CD4-positive, alpha-beta T cell treated with Interleukin-6 at 100 ng/mL for 8 hours (primary cell): ENCODE data around the gene SYT7.

Experiments used
- DNase-seq: peaks from one replicate; pipeline ENCODE4 v3.0.0-alpha.2; 2020; ENCODE audit warnings: mixed read lengths, low spot score

SYT7 gene

DNA sequence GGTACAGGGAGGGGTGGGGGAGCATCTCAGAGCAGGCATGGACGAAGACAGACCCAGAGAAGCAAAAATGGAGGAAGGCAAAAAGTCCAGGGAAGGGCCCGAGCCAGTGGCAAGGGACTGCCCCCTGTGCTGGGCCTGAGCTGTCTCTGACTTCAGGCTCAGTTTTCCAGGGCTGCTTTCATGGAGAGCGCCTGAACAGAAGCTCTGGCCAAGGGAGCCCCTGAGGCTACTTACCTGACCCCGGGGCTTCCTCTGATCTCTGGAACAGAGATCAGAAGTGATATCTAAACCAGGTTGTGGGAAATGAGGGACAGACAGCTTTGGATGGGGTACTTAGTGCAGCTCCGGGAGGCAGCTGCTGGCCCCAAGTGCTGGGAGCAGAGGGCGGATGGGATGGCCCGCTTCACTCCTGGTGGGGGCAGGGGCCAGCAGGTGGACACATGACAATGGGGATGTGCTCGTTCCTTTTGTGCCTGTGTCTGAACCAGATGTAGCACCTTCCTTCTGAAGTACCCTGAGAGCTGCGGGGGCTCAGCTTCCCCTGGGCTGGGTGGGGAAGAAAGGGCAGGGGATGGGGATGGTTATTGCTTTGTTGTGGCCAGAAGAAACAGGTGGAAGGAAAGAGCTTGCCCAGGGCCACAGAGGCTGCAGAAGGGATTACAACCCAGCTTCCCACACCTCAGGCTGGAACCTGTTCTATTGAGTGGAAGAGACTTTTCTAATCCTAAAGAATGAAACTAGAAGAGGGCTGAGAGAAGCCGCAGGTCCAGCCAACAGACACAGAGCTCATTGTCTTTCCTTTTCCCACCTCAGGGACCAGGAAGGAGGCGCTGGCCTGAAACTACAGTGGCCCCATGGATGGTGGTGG lies 66.6 kb downstream of the SYT7 start:
- no peak for DNase-seq

GRCh38 chr11:61513143-61513765 lies 67.6 kb downstream of the SYT7 start:
- no peak for DNase-seq

- no peak for DNase-seq
These were observed 68.4 kb downstream of the SYT7 start for GRCh38 chr11:61512435-61512834.

GRCh38 chr11:61511383-61511782 lies 69.5 kb downstream of the SYT7 start:
- no peak for DNase-seq

DNA sequence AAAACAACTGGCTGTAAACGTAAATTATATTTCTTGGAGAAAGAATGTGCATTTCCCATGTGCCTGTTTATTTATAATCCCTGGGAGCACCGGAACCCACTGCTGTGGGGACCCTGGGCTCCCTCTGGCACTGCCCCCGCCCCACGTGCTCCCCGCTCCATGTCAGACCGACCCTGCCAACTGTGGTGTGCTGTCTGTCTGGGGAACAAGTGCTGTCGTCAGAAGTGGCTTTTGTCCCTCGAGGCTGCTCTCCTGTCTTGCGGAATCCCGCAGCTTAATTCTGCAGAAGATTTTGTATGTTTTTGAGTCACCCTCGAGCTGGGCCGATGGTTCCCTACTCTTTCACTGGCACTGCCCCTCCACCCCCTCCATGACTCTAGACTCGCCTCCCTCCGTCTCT lies 69.9 kb downstream of the SYT7 start:
- no peak for DNase-seq

DNA sequence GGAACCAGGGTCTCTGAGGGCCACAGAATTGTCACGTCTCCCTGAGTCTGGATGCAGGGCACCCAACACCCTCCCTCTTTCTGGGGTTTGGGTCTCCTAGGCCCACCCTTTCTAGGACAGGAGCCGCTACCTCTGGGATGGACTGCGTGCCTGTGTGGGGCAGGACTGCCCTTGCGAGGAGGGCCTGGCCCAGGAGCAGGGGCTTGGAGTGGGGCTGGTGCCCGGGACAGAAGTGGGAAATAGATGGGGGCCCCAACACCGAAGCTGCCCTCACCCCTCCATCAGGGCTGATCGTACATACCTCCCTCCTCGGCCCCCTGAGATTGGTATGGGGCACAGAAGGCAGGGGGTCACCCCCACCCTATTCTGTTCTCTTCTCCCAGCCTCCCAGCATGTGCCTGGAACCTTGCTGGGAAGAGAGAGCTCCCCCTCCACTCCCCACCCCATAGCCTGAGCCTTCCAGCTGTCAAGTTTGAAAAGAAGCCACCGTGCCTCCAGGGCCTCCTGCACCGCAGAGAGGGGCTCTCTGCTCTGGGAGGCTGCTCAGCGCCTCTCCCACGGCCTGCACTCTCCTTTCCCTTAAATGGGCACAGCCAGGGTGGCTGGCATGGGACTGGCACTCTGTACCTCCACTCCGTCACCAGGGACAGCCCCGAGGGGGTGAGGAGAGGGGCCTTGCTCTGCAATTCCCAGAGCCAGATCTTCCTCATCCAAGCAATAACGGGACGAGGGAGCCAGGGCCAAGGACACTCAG lies 70.5 kb downstream of the SYT7 start:
- DNase-seq: no peak

DNA sequence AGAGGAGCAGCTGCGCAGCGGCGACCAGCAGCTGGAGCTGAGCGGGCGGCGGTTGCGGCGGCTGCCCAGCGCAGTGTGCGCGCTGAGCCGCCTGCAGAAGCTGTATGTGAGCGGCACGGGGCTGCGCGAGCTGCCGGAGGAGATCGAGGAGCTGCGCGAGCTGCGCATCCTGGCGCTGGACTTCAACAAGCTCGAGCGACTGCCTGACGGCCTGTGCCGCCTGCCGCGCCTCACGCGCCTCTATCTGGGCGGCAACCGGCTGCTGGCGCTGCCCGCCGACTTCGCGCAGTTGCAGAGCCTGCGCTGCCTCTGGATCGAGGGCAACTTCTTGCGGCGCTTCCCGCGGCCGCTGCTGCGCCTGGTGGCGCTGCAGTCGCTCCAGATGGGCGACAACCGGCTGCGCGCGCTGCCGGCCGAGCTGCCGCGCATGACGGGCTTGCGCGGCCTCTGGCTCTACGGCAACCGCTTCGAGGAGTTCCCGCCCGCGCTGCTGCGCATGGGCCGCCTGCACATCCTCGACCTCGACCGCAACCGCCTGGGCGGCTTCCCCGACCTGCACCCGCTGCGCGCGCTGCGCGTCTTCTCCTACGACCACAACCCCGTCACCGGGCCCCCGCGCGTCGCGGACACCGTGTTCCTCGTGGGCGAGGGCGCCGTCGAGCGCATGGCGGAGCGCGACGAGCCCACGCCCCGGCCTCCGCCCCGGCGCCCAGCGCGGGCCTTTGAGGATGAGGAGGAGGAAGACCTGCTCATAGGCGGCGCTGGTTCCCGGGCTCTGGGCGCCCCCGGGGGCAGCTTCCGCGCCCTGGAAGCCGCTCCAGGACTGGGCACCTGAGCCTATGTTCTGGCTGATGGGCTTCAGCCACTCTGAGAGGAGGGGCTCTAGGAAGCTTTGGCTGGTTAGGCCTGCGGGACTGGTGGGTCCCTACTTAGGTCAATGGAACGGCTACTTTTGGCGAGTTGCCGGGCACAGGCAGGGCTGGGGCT lies 71.5 kb downstream of the SYT7 start:
- DNase-seq: peak; percentile 25

DNA sequence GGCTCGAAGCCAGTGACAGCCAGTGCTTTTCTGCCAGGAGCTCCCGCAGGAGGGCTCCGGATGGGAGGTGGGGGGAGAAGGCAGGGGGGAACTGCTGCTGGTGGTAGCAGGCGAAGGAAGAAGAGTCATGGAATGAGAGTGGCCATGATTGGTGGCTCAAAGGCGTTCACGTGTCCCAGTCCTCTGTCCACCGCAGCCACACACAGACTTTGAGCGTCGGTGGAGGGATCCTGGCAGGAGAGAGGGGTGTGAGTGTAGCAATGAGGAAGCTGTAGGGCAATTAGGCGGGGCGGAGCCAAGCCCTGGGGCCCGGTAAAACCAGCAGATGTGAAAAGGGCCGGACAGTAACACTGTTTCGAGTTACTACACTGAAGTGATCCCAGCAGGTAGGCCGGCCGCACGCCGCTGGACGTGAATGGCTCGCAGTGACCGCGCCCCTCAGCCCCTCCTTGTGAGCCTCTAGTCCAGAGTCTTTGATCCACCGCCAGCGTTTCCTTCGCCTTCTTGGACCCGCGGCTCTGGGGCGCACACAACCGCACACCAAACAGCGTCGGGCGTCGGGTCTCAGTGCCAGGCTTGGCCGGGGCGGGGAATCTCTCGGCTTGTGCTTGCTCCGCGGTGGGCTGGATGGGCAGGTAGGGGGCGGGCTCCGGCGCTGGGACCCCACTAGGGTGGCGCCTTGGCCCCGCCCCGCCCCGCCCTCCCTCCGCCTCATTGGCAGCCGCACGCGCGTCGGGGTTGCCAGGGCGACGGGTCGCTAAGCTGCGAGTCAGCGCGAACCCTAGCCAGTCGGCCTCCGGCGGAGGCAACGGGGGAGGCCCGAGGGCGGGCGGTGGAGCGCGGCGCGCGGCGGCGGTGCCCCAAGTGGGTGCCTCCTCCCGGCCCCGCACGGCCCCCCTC lies 72.7 kb downstream of the SYT7 start, which contains the start of gene LRRC10B:
TSS of gene LRRC10B (plus strand) at position 788 of the 900 bp plus-strand sequence. CDS start 250 bp downstream, outside the sequence.
- no peak for DNase-seq

DNA sequence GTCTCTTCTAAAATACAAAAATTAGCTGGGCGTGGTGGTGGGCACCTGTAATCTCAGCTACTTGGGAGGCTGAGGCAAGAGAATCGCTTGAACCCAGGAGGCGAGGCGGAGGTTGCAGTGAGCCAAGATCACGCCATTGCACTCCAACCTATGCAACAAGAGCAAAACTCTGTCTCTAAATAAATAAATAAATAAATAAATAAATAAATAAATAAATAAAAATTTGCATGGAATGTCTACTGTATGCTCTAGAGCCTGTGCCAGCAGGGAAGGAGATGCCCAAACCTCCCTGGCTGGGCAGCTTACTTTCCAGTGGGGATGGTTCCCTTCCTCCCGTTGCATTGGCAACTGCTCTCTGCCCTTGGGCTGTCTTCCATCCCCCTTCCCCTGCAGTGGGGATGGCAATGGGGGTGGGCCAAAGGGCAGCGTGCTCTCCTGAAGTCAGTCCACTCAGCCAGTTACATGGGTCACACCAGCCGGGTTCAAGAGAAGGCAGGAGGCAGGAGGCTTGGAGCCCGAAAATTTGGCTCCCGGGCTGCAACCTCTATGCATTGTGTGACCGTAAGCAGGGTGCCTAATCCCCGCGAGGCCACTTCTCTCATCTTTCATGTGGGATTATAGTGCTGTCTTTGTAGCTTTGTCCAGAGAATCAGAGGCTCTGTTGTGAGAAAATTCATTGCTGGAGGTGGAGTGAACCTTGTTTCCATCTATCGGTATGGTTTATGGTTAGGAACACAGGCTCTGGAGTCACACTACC lies 73.7 kb downstream of the SYT7 start:
- DNase-seq: no peak

- DNase-seq: no peak
These were observed 75.2 kb downstream of the SYT7 start for GRCh38 chr11:61505640-61506155.

GRCh38 chr11:61505106-61505505 lies 75.8 kb downstream of the SYT7 start:
- DNase-seq: no peak

DNA sequence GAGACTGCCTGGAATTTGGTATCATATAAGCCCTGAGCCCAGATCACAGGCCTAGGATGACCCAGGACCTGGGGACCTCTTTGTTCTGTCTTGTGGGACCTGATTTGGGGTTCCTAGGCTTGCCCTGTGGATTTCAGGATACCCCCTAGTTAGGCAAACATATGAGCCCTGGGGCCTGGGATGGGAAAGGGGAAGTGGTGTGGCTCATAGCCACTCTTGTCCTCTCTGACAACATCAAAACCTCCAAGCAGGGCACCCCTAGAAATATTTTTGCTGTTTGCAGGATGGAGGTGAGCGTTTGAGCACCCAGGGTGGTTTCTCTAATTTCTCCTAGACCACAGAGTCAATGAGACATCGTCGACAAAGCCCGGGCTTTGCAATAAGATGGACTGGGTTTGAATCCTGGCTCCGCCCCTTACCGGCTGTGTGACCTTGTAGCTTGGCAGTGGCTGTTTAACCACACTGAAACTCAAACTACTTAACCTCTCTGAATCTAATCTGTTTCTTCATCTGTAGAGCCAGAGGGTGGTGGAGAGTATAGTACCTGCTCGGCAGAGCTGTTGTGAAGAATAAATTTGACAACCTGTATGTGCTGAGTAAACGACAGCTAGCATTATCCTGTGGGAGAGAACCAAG lies 77.6 kb downstream of the SYT7 start:
- no peak for DNase-seq

GRCh38 chr11:61502522-61502921 lies 78.4 kb downstream of the SYT7 start:
- DNase-seq: no peak

GRCh38 chr11:61499816-61500491 lies 80.9 kb downstream of the SYT7 start:
- DNase-seq: no peak

- DNase-seq: no peak
These were observed 82.0 kb downstream of the SYT7 start for GRCh38 chr11:61498767-61499341.

GRCh38 chr11:61497876-61498275 lies 83.0 kb downstream of the SYT7 start:
- DNase-seq: no peak

GRCh38 chr11:61497473-61497872 lies 83.4 kb downstream of the SYT7 start:
- no peak for DNase-seq
